ENCODE data around the gene WFDC9.
"Not testable (repeated sequence)": the region's sequence is repeated elsewhere in the genome, so short reads cannot be mapped to it uniquely, and the experiment has no call there.

The WFDC9 gene

GRCh38 chr20:45589725-45590124, 41.4 kb downstream of the WFDC9 start:
- no peak for DNase-seq

- DNase-seq, result no peak
These were observed 42.3 kb downstream of the WFDC9 start for GRCh38 chr20:45588800-45589199.

DNA sequence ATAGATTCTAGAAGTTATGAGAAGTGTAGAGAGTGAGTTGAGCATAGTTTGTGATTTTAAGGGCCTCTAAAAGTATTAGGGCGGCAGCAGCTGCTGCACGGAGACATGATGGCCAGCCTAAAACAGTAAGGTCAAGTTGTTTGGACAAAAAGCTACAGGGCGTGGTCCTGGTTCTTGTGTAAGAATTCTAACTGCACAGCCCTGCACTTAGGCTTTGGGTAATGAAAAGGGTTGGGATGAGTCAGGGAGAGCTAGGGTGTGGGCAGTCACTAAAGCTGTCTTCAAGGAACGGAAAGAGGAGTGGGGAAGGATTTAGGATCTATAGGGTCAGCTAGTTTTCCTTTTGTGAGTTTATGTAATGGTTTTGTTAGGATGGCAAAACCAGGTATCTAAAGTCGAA, 45.1 kb downstream of the WFDC9 start:
- not testable (repeated sequence) for DNase-seq

GRCh38 chr20:45584294-45584693, 46.8 kb downstream of the WFDC9 start:
- not testable (repeated sequence) for DNase-seq

DNA sequence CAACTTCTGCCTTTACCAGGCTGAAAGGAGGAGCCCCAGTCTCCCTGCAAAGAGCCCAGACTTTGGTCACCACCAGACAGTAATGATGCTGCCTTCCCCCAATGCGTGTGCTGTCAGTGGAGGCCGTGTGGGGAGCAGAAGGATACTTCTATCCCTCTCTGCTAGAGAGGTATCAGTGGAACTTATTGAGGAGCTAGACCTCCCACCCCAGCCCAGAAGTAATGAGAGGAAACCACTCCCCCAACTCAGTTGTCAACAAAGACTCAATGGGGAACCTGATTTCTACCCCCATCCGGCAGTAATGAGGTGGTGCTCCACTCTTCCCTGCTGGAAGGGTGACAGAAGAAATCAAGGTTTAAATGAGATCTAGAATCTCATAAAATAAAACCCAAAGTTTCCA, 47.6 kb downstream of the WFDC9 start:
- no peak for DNase-seq

- no peak for DNase-seq
These were observed 49.4 kb downstream of the WFDC9 start for GRCh38 chr20:45581702-45582101.

DNA sequence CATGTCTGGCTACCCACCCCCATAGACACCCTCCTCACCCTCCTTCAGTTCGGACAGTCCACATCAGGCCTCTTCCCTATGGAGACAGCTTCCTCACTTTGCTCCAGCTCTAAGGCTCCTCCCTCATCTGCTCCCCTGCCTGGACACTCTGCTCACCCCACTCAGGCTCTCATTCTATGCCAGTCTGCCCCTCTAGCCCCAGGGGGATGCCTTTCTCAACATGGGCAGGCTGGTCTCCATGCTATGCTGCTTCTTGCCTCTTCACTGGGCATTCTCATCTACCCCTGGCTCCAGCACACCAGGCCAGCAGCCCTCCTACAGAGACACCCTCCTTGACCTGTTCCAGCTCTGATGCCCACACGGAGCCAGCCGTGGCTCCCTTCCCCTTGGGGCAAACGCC, 51.9 kb downstream of the WFDC9 start, which contains the start of gene WFDC8:
Gene WFDC8, minus strand, starts transcription at position 101 of the 400 bp plus-strand sequence. Its CDS starts 37 bp downstream, at position 64.
- DNase-seq, result no peak

GRCh38 chr20:45578231-45578630, 52.9 kb downstream of the WFDC9 start:
- DNase-seq, result no peak

- DNase-seq, result no peak
These were observed 54.1 kb downstream of the WFDC9 start for GRCh38 chr20:45576995-45577394.

GRCh38 chr20:45575931-45576330, 55.2 kb downstream of the WFDC9 start:
- no peak for DNase-seq

GRCh38 chr20:45569650-45570049, 61.4 kb downstream of the WFDC9 start:
- not testable (repeated sequence) for DNase-seq

- DNase-seq, result no peak
These were observed 66.3 kb downstream of the WFDC9 start for GRCh38 chr20:45564760-45565276.
